GM19240 (cell line): ENCODE data around the gene PTPRJ.

Experiments used
- DNase-seq: peaks from one replicate; pipeline ENCODE4 v3.0.0; 2011; ENCODE audit warnings: low spot score; ENCODE audit not compliant: insufficient read length

The PTPRJ gene

DNA sequence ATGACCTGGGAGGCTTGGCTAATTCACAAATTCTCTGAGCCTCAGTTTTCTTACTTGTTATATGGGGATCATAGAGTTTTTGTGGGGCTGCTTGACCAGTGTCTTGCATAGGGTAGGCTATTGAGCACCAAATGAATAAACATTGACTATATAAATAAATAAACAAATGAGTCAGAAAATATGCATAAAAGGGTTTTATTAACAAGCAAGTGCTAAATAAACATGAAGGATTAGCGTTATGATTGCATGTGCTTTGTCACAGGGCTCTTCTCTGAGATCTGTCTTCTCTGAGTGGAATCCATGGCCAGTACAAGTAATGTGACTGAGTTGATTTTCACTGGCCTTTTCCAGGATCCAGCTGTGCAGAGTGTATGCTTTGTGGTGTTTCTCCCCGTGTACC is 236.2 kb downstream of the PTPRJ start, which contains the start of gene OR4B1:
Gene OR4B1, plus strand, starts transcription at position 301 of the 400 bp plus-strand sequence. Its CDS starts 0 bp downstream, at position 301.
- no peak for DNase-seq
